ENCODE results near the gene TRAPPC3L.

The TRAPPC3L gene

DNA sequence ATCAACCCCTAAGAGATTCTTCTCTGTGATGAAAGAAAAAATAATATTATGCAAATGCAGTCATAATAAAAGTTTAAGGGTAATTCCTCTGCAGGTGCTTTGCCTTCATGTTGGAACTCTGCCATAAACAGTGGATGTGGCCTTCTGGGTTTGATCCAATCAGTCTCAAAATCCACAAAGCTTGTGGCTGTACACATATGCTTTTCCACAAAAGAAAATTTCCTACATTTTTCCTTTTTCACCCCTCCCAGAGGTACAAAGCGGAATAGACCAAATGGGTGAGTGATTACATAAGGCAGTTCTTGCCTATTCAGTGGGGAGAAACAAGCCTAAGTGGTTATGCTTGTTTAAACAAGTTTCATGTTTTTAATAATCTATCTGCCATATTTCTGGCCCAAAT, 17.4 kb downstream of the TRAPPC3L start:
- H3K36me3 ChIP-seq (ENCODE audit: control insufficient read depth, insufficient read depth, low read length), result no peaks in the 10 kb centered on the region
- H3K79me2 ChIP-seq, result no peaks in the 10 kb centered on the region
- no peak overlapping the region for H3K9ac ChIP-seq
- no peak overlapping the region for H3K27ac ChIP-seq
- no peaks in the 10 kb centered on the region for H3K9me3 ChIP-seq (ENCODE audit: control insufficient read depth, low read length)
- H2AFZ ChIP-seq, result no peak overlapping the region
- no peaks in the 10 kb centered on the region for H3K27me3 ChIP-seq (ENCODE audit: control insufficient read depth, insufficient read depth, low read length)
- no peak overlapping the region for H3K4me2 ChIP-seq (ENCODE audit: low read length)
- H3K4me1 ChIP-seq, result peaks cover 15% of the 10 kb centered on the region
- no peak overlapping the region for H3K4me3 ChIP-seq (ENCODE audit: low read depth, low read length)
- TF ChIP-seq, protein P1, sequence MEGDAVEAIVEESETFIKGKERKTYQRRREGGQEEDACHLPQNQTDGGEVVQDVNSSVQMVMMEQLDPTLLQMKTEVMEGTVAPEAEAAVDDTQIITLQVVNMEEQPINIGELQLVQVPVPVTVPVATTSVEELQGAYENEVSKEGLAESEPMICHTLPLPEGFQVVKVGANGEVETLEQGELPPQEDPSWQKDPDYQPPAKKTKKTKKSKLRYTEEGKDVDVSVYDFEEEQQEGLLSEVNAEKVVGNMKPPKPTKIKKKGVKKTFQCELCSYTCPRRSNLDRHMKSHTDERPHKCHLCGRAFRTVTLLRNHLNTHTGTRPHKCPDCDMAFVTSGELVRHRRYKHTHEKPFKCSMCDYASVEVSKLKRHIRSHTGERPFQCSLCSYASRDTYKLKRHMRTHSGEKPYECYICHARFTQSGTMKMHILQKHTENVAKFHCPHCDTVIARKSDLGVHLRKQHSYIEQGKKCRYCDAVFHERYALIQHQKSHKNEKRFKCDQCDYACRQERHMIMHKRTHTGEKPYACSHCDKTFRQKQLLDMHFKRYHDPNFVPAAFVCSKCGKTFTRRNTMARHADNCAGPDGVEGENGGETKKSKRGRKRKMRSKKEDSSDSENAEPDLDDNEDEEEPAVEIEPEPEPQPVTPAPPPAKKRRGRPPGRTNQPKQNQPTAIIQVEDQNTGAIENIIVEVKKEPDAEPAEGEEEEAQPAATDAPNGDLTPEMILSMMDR (IDR thresholded peaks at IDR 0.05), result no peak

DNA sequence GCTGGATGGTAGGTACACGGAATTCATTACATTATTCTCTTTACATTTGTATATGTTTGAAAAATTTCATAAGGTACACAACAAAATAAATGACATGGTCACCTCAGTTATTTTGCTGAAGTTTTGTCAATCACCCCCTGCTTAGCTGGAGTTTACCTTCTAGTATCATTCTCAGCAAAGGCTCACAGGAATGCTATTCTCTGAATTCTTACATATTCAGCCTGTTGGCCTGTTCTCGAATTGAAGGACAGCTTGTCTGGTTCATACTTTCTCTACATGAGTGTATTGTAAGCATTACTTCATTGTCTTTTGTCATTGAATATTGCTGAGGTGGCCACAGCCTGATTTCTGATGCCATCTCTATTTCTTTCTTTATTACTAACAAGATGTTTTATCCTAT, 21.2 kb downstream of the TRAPPC3L start:
- Histone ChIP-seq H3K9me3 (ENCODE audit: control insufficient read depth, low read length) (no peaks in the 10 kb centered on the region), H3K4me3 (ENCODE audit: low read depth, low read length) (no peak overlapping the region), H3K4me2 (ENCODE audit: low read length) (no peak overlapping the region), H3K4me1 (peaks cover 11% of the 10 kb centered on the region), H3K27ac (no peak overlapping the region), H3K36me3 (ENCODE audit: control insufficient read depth, insufficient read depth, low read length) (no peaks in the 10 kb centered on the region), H3K79me2 (no peaks in the 10 kb centered on the region), H3K27me3 (ENCODE audit: control insufficient read depth, insufficient read depth, low read length) (no peaks in the 10 kb centered on the region), H2AFZ (no peak overlapping the region), H3K9ac (no peak overlapping the region)
- TF ChIP-seq, protein P1 (IDR thresholded peaks at IDR 0.05), result no peak

DNA sequence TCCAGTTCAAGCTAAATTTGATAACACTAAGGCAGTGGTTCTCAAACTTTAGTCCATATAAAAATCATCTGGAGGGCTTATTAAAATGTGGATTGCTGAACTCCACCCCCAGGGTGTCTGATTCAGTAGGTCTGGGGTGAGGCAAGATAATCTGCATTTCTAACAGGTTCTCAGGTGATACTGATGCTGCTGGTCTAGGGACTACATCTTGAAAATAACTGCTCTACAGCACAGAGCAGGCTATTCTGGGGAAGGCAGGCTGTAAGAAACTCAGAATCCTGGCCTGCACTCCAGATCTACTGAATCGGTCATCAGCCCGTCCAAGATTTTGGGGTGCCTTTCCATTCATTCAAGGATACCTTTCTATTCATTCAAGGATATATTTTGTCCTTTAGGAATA, 22.6 kb downstream of the TRAPPC3L start:
- TF ChIP-seq, protein P1 (IDR thresholded peaks at IDR 0.05), result no peak
- no peaks in the 10 kb centered on the region for H3K27me3 ChIP-seq (ENCODE audit: control insufficient read depth, insufficient read depth, low read length)

DNA sequence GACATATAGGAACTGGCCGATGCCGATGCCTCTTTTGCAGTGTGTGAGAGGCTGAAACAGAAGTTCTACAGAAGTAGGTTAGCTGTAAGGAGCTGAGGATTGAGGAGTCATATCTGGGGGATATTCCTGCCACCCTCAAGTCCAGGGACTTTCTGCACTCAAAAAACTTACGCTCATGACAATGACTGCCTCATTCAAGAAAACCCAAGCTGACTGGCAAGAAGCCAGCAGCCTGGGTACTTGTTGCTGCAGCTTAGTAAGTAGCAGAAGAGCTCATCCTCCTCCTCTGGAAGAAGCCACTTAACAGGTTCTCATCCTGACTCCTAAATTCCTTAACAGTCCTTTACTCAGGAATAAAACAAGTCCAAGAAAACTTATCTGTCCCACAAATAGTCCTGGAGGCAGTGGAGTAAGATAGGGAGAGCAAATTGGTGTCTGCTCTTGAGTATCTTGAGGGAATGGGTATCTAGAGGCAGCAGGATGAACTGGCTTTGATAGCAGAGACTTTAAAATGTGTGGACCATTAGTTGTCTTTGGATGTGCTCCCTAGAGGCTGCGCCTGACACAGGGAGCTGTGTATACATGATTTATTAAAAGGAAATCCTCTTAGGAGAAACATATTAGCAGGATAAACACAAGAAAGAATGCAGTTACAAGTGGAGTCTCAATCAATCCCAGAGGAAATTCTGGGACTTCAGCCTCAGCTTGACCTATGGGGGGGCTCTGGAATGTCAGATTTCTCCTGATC, 26.7 kb downstream of the TRAPPC3L start:
- Histone ChIP-seq H3K9ac (no peak overlapping the region), H3K79me2 (no peaks in the 10 kb centered on the region), H3K4me3 (ENCODE audit: low read depth, low read length) (no peak overlapping the region), H3K27ac (no peak overlapping the region), H2AFZ (no peak overlapping the region), H3K4me2 (ENCODE audit: low read length) (no peak overlapping the region), H3K27me3 (ENCODE audit: control insufficient read depth, insufficient read depth, low read length) (no peaks in the 10 kb centered on the region), H3K9me3 (ENCODE audit: control insufficient read depth, low read length) (no peaks in the 10 kb centered on the region), H3K36me3 (ENCODE audit: control insufficient read depth, insufficient read depth, low read length) (no peaks in the 10 kb centered on the region), H3K4me1 (no peaks in the 10 kb centered on the region)
- TF ChIP-seq, protein P1 (IDR thresholded peaks at IDR 0.05), result no peak

More for the DNA sequence above, 22.6 kb downstream of the TRAPPC3L start:
- H3K79me2 ChIP-seq, result no peaks in the 10 kb centered on the region
- no peaks in the 10 kb centered on the region for H3K9me3 ChIP-seq (ENCODE audit: control insufficient read depth, low read length)
- H3K4me1 ChIP-seq, result no peaks in the 10 kb centered on the region
- H3K9ac ChIP-seq, result peak overlapping the region; percentile 7
- no peak overlapping the region for H3K4me3 ChIP-seq (ENCODE audit: low read depth, low read length)
- H2AFZ ChIP-seq, result no peak overlapping the region
- no peak overlapping the region for H3K27ac ChIP-seq
- H3K36me3 ChIP-seq (ENCODE audit: control insufficient read depth, insufficient read depth, low read length), result no peaks in the 10 kb centered on the region
- no peak overlapping the region for H3K4me2 ChIP-seq (ENCODE audit: low read length)

DNA sequence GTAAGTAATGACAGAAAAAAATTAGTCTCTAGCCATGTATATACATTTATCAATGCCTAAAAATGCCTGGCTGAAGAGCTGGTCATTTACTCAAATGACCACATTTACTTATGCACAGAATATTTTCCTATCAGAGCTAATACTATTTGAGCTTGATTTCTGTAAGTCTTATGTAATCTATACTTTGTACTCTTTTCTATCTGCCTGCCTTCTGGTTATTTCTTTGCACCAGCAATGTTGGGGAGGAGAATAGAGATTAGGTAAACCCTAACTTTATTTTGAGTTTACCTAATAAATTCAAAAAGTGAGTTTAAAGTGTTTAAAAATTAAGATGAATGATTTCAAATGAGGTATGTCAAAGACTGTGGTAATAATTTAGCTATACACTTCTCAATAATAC, 30.3 kb downstream of the TRAPPC3L start:
- Histone ChIP-seq H3K9me3 (ENCODE audit: control insufficient read depth, low read length) (no peaks in the 10 kb centered on the region), H2AFZ (no peak overlapping the region), H3K9ac (no peak overlapping the region), H3K79me2 (no peaks in the 10 kb centered on the region), H3K27me3 (ENCODE audit: control insufficient read depth, insufficient read depth, low read length) (no peaks in the 10 kb centered on the region), H3K36me3 (ENCODE audit: control insufficient read depth, insufficient read depth, low read length) (no peaks in the 10 kb centered on the region), H3K4me3 (ENCODE audit: low read depth, low read length) (no peak overlapping the region), H3K27ac (no peak overlapping the region), H3K4me2 (ENCODE audit: low read length) (no peak overlapping the region), H3K4me1 (peaks cover 9% of the 10 kb centered on the region)
- TF ChIP-seq, protein P1 (IDR thresholded peaks at IDR 0.05), result no peak

Measured in parathyroid adenoma (tissue), 2 donors.